Measurements from ENCODE around the gene GNAT3. TPM values are rescaled to one million over a fixed set of nuclear protein-coding genes. Genes with fewer than 3 reads are reported as not detected.

The GNAT3 gene
- total and polyA plus RNA-seq, 2 of the 8 experiments (the other 6 are each of a cell fraction or from before 2014, with no cell fraction given) = not detected

DNA sequence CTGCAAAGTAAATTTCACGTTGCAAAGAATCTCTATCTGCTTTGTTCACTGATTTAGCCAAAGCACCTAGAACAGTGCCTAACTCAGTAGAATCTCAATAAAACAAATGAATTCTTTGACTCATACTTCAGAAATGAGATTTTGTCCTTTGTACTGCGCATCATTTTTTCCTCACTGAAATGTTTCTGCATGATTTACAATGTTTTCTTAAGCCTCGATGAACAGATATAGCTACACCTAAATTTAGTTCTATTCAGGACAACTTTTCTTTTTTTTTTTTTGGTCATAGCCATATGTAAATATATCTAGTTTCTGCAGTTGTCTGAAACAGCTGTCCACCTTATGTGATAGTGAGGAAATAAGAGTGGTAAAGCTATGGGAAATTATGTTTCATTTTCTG, 15.3 kb downstream of the GNAT3 start:
- no peaks in the 10 kb centered on the region for H3K4me1 ChIP-seq (replicated peaks in 1 of 4; ENCODE audit: control insufficient read depth in 3 of 4, insufficient read depth in 4 of 4, low read length in 3 of 4)
- no peaks in the 10 kb centered on the region for H3K79me2 ChIP-seq (ENCODE audit: control insufficient read depth in 1 of 2, insufficient read depth in 2 of 2, low read length in 2 of 2)
- H4K5ac ChIP-seq (ENCODE audit: insufficient read length, low read depth, low read length) = no peak overlapping the region
- no peaks in the 10 kb centered on the region for H3K9me3 ChIP-seq (ENCODE audit: insufficient read depth in 2 of 2, low read depth in 1 of 2, low read length in 1 of 2)
- H3K18ac ChIP-seq (ENCODE audit: extremely low read depth, low read length) = no peak overlapping the region
- H3K79me1 ChIP-seq (ENCODE audit: low read depth, low read length) = no peaks in the 10 kb centered on the region
- 94% methylated on average over 3 of the region's 3 CpGs; no CpG with 5 or more reads in 1 of the 2 experiments for whole genome bisulfite sequencing, 2 experiments (ENCODE audit: extremely low coverage in 1 of 2, insufficient coverage in 1 of 2, insufficient read length in 1 of 2, insufficient replicate concordance in 2 of 2, low coverage in 1 of 2, low lambda C conversion rate in 2 of 2, missing lambda C conversion rate in 1 of 2)
- H3K4me2 ChIP-seq (ENCODE audit: insufficient read depth in 1 of 2, low read depth in 2 of 2, low read length in 2 of 2) = no peak overlapping the region
- no peak overlapping the region for H4K8ac ChIP-seq (ENCODE audit: extremely low read depth, insufficient read depth, low read length)
- H3K4ac ChIP-seq (replicated peaks; ENCODE audit: insufficient read length, low read depth, low read length) = no peak overlapping the region
- no peak overlapping the region for H2BK120ac ChIP-seq (replicated peaks; ENCODE audit: low read depth, low read length)
- no peaks in the 10 kb centered on the region for H4K20me1 ChIP-seq (replicated peaks in 1 of 2; ENCODE audit: control insufficient read depth in 1 of 2, insufficient read depth in 2 of 2, low read length in 2 of 2)
- FAIRE-seq = no peak
- no peaks in the 10 kb centered on the region; the same call in 1 of the 2 replicates for H3K23me2 ChIP-seq (ENCODE audit: low read depth, low read length)
- ChIA-PET POLR2A (ENCODE audit: partially characterized antibody) (no interaction called here), CTCF (ENCODE audit: partially characterized antibody) (no interaction called here)
- no peaks in the 10 kb centered on the region for H3K27me3 ChIP-seq (replicated peaks in 1 of 4; ENCODE audit: control insufficient read depth in 3 of 4, extremely low read depth in 1 of 4, insufficient read depth in 3 of 4, low read length in 3 of 4)
- H2AK5ac ChIP-seq (ENCODE audit: low read depth, low read length) = no peak overlapping the region
- no peak overlapping the region for H3K23ac ChIP-seq (ENCODE audit: insufficient read length)
- H3K14ac ChIP-seq (ENCODE audit: insufficient read length) = no peak overlapping the region
- no peak overlapping the region for H2BK15ac ChIP-seq (ENCODE audit: low read length)
- no peak overlapping the region for H4K91ac ChIP-seq (replicated peaks; ENCODE audit: insufficient read length, low read length)
- no peak overlapping the region for H3K56ac ChIP-seq (replicated peaks; ENCODE audit: insufficient read length, low read depth, low read length)
- H2AFZ ChIP-seq (ENCODE audit: low read length) = no peak overlapping the region
- H2BK12ac ChIP-seq (ENCODE audit: low read depth, low read length) = no peak overlapping the region
- no peak for DNase-seq (ENCODE audit: low read depth in 1 of 2, low spot score in 2 of 2)
- H3K9ac ChIP-seq (replicated peaks in 1 of 4; ENCODE audit: extremely low read depth in 1 of 4, low read depth in 3 of 4, low read length in 3 of 4) = no peak overlapping the region
- H2BK5ac ChIP-seq (ENCODE audit: low read depth, low read length) = no peak overlapping the region
- TF ChIP-seq POLR2AphosphoS5 (IDR thresholded peaks at IDR 0.05; ENCODE audit: low read depth, low read length) (no peak), RFX5 (IDR thresholded peaks at IDR 0.05; ENCODE audit: borderline replicate concordance, low read depth, low read length) (no peak)
- no peak overlapping the region for H3K27ac ChIP-seq (ENCODE audit: low read depth, low read length)
- H2BK20ac ChIP-seq (ENCODE audit: low read length) = no peak overlapping the region
- no peaks in the 10 kb centered on the region for H3K36me3 ChIP-seq (ENCODE audit: control insufficient read depth in 2 of 4, insufficient read depth in 4 of 4, low read length in 3 of 4)
- no peak overlapping the region for H3K4me3 ChIP-seq (ENCODE audit: extremely low read depth in 1 of 4, insufficient read depth in 2 of 4, low read depth in 3 of 4, low read length in 4 of 4)

Data from H1 (cell line).